ENCODE data around the gene OR2AP1.
"Not testable (repeated sequence)": the region's sequence is repeated elsewhere in the genome, so short reads cannot be mapped to it uniquely, and the experiment has no call there.

The OR2AP1 gene

GRCh38 chr12:55582066-55582465 lies 9.8 kb downstream of the OR2AP1 start:
- Histone ChIP-seq H3K27ac (no peak overlapping the region), H3K9me3 (no peaks in the 10 kb centered on the region), H3K4me1 (ENCODE audit: control insufficient read depth in 1 of 2, insufficient read depth in 1 of 2, low read depth in 1 of 2, low read length in 1 of 2) (no peaks in the 10 kb centered on the region), H3K27me3 (peaks cover 17% of the 10 kb centered on the region), H3K4me3 (ENCODE audit: low read depth in 1 of 2, low read length in 1 of 2) (no peak overlapping the region), H3K36me3 (no peaks in the 10 kb centered on the region)
- TF ChIP-seq, protein P1, sequence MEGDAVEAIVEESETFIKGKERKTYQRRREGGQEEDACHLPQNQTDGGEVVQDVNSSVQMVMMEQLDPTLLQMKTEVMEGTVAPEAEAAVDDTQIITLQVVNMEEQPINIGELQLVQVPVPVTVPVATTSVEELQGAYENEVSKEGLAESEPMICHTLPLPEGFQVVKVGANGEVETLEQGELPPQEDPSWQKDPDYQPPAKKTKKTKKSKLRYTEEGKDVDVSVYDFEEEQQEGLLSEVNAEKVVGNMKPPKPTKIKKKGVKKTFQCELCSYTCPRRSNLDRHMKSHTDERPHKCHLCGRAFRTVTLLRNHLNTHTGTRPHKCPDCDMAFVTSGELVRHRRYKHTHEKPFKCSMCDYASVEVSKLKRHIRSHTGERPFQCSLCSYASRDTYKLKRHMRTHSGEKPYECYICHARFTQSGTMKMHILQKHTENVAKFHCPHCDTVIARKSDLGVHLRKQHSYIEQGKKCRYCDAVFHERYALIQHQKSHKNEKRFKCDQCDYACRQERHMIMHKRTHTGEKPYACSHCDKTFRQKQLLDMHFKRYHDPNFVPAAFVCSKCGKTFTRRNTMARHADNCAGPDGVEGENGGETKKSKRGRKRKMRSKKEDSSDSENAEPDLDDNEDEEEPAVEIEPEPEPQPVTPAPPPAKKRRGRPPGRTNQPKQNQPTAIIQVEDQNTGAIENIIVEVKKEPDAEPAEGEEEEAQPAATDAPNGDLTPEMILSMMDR (IDR thresholded peaks at IDR 0.05): no peak

DNA sequence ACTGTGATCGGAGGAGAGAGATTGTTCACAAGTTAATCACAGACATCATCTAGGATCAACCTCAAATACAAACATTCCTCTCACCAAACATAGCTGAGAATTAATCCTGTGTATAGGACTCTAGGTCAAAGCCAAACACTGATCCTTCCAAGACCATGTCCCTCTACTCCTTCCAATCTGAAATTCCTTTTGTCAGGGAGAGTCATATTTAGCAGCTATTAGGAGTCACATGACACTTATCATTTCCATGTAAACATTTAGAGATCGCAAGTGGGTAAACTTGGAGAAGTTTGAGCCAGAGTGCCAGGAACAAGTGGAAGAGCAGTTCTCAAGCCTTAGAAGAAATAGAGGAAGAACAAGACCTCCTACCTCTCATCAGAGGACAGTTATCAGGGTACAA lies 13.5 kb downstream of the OR2AP1 start:
- Histone ChIP-seq H3K27ac (no peak overlapping the region), H3K4me3 (ENCODE audit: low read depth in 1 of 2, low read length in 1 of 2) (no peak overlapping the region), H3K9me3 (no peaks in the 10 kb centered on the region), H3K36me3 (no peaks in the 10 kb centered on the region), H3K4me1 (ENCODE audit: control insufficient read depth in 1 of 2, insufficient read depth in 1 of 2, low read depth in 1 of 2, low read length in 1 of 2) (no peaks in the 10 kb centered on the region), H3K27me3 (peaks cover 17% of the 10 kb centered on the region)
- TF ChIP-seq, protein P1 (IDR thresholded peaks at IDR 0.05): no peak

DNA sequence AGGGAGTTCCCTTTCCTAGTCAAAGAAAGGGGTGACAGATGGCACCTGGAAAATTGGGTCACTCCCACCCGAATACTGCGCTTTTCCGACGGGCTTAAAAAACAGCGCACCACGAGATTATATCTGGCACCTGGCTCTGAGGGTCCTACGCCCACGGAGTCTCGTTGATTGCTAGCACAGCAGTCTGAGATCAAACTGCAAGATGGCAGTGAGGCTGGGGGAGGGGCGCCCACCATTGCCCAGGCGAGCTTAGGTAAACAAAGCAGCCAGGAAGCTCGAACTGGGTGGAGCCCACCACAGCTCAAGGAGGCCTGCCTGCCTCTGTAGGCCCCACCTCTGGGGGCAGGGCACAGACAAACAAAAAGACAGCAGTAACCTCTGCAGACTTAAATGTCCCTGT lies 17.9 kb downstream of the OR2AP1 start:
- not testable (repeated sequence) for H3K4me3 ChIP-seq (ENCODE audit: low read depth in 1 of 2, low read length in 1 of 2); H3K4me1 ChIP-seq (ENCODE audit: control insufficient read depth in 1 of 2, insufficient read depth in 1 of 2, low read depth in 1 of 2, low read length in 1 of 2); H3K27me3 ChIP-seq; H3K36me3 ChIP-seq; H3K9me3 ChIP-seq; H3K27ac ChIP-seq

GRCh38 chr12:55607821-55608594 lies 35.7 kb downstream of the OR2AP1 start:
- Histone ChIP-seq H3K9me3 (no peaks in the 10 kb centered on the region), H3K4me3 (ENCODE audit: low read depth in 1 of 2, low read length in 1 of 2) (no peak overlapping the region), H3K27ac (no peak overlapping the region), H3K36me3 (no peaks in the 10 kb centered on the region), H3K4me1 (ENCODE audit: control insufficient read depth in 1 of 2, insufficient read depth in 1 of 2, low read depth in 1 of 2, low read length in 1 of 2) (no peaks in the 10 kb centered on the region), H3K27me3 (peaks cover 44% of the 10 kb centered on the region)
- TF ChIP-seq, protein P1 (IDR thresholded peaks at IDR 0.05): no peak

GRCh38 chr12:55610598-55610997 lies 38.3 kb downstream of the OR2AP1 start:
- H3K4me1 ChIP-seq (ENCODE audit: control insufficient read depth in 1 of 2, insufficient read depth in 1 of 2, low read depth in 1 of 2, low read length in 1 of 2): no peaks in the 10 kb centered on the region
- H3K4me3 ChIP-seq (ENCODE audit: low read depth in 1 of 2, low read length in 1 of 2): no peak overlapping the region
- H3K27ac ChIP-seq: no peak overlapping the region
- TF ChIP-seq, protein P1 (IDR thresholded peaks at IDR 0.05): no peak
- H3K9me3 ChIP-seq: no peaks in the 10 kb centered on the region
- H3K27me3 ChIP-seq: peaks cover 44% of the 10 kb centered on the region
- H3K36me3 ChIP-seq: no peaks in the 10 kb centered on the region

DNA sequence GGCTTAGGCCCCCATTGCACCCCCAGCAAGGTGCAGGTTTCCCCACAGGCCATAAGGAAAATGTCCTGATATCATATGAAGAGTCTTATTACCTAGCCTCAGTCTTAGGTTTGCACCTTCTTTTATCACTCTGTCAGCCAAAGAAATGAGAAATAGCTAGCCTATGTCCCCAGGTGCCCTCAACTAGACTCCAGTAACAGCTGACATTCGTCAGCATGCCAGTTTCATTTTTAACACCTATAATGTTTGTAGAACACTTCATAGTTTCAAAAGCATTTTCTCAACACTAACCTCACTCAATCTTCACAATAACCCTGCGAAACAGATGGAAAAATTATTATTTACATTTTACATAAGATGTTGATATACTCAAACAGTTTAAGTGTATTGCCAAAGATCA lies 40.4 kb downstream of the OR2AP1 start:
- H3K27ac ChIP-seq: no peak overlapping the region
- TF ChIP-seq, protein P1 (IDR thresholded peaks at IDR 0.05): no peak
- peaks cover 29% of the 10 kb centered on the region for H3K27me3 ChIP-seq
- H3K4me1 ChIP-seq (ENCODE audit: control insufficient read depth in 1 of 2, insufficient read depth in 1 of 2, low read depth in 1 of 2, low read length in 1 of 2): no peaks in the 10 kb centered on the region
- H3K9me3 ChIP-seq: peaks cover 6% of the 10 kb centered on the region
- H3K4me3 ChIP-seq (ENCODE audit: low read depth in 1 of 2, low read length in 1 of 2): no peak overlapping the region
- H3K36me3 ChIP-seq: no peaks in the 10 kb centered on the region
